H1 (cell line): ENCODE measurements around the gene CMTR2. TPM values are rescaled to one million over a fixed set of nuclear protein-coding genes. Genes with fewer than 3 reads are reported as not detected.
A peak's percentile ranks its signal among the peaks of the same experiment; 100 is the strongest.

Experiments
- CTCF ChIA-PET: fragments of 300-600 bp; sonication (Branson Sonifier 250); formaldehyde crosslinking; loops from one replicate; lab custom pipeline; 2021; ENCODE audit not compliant: partially characterized antibody; lab: Charles Lee
- POLR2A ChIA-PET: fragments of 300-600 bp; sonication (Branson Sonifier 250); formaldehyde crosslinking; loops from one replicate; lab custom pipeline; 2021; ENCODE audit warnings: inconsistent platforms; ENCODE audit not compliant: partially characterized antibody; lab: Charles Lee
- DNase-seq, 2 experiments: peaks; one replicate each; pipeline versions ENCODE4 v3.0.0 to v3.0.0-alpha.2; 2010 to 2022; ENCODE audit warnings: low spot score in 2 of 2, low read depth in 1 of 2, mixed read lengths in 1 of 2
- FAIRE-seq: peaks from 2 replicates; lab custom pipeline; 2011; peaks lifted over from hg19 to GRCh38; lab: Jason Lieb, UNC
- H2AFZ ChIP-seq: 2 replicates; pipeline ENCODE4 v1.8.1; 2012; ENCODE audit warnings: low read length, inconsistent platforms
- H2AK5ac ChIP-seq: 2 replicates; pipeline ENCODE4 v1.6.1; 2013; ENCODE audit warnings: low read depth, low read length
- H2BK120ac ChIP-seq: replicated peaks from 2 replicates; pipeline ENCODE3; 2013; ENCODE audit warnings: low read depth, low read length, inconsistent platforms
- H2BK12ac ChIP-seq: 2 replicates; pipeline ENCODE4 v1.6.1; 2013; ENCODE audit warnings: low read depth, low read length
- H2BK15ac ChIP-seq: 2 replicates; pipeline ENCODE4 v1.6.1; 2013; ENCODE audit warnings: low read length
- H2BK20ac ChIP-seq: 2 replicates; pipeline ENCODE4 v1.6.1; 2013; ENCODE audit warnings: low read length
- H2BK5ac ChIP-seq: 2 replicates; pipeline ENCODE4 v1.6.1; 2013; ENCODE audit warnings: low read depth, low read length
- H3K14ac ChIP-seq: 2 replicates; pipeline ENCODE4 v1.6.1; 2013; ENCODE audit warnings: inconsistent platforms; ENCODE audit not compliant: insufficient read length
- H3K18ac ChIP-seq: 2 replicates; pipeline ENCODE4 v1.6.1; 2013; ENCODE audit warnings: low read length; ENCODE audit errors: extremely low read depth
- H3K23ac ChIP-seq: 2 replicates; pipeline ENCODE4 v1.6.1; 2013; ENCODE audit warnings: inconsistent platforms; ENCODE audit not compliant: insufficient read length
- H3K23me2 ChIP-seq: 2 replicates; pipeline ENCODE4 v1.6.1; 2013; ENCODE audit warnings: low read depth, low read length
- H3K27ac ChIP-seq: 2 replicates; pipeline ENCODE4 v1.6.1; 2011; ENCODE audit warnings: low read depth, low read length, inconsistent platforms
- H3K27me3 ChIP-seq, 4 experiments: replicated peaks in 1 of 4; 1 replicate in 1 of 4; 2 replicates in 3 of 4; pipeline versions ENCODE4 v1.6.1 to v1.8.1; 2011 to 2013; ENCODE audit warnings: low read length in 3 of 4, mild to moderate bottlenecking in 3 of 4, inconsistent platforms in 2 of 4, mixed read lengths in 2 of 4, moderate library complexity in 1 of 4; ENCODE audit not compliant: control insufficient read depth in 3 of 4, insufficient read depth in 3 of 4; ENCODE audit errors: extremely low read depth in 1 of 4
- H3K36me3 ChIP-seq, 4 experiments: 2 replicates each; pipeline versions ENCODE4 v1.6.1 to v1.8.1; 2011 to 2013; ENCODE audit warnings: mild to moderate bottlenecking in 4 of 4, low read length in 3 of 4, moderate library complexity in 2 of 4, control low read depth in 1 of 4, inconsistent platforms in 1 of 4; ENCODE audit not compliant: insufficient read depth in 4 of 4, control insufficient read depth in 2 of 4
- H3K4ac ChIP-seq: replicated peaks from 2 replicates; pipeline ENCODE3; 2013; ENCODE audit warnings: low read length, low read depth, mixed read lengths, inconsistent platforms; ENCODE audit not compliant: insufficient read length
- H3K4me1 ChIP-seq, 4 experiments: replicated peaks in 1 of 4; 1 replicate in 1 of 4; 2 replicates in 3 of 4; pipeline versions ENCODE4 v1.6.1 to v1.8.1; 2011 to 2013; ENCODE audit warnings: low read length in 3 of 4, inconsistent platforms in 2 of 4, mixed read lengths in 1 of 4; ENCODE audit not compliant: insufficient read depth in 4 of 4, control insufficient read depth in 3 of 4
- H3K4me2 ChIP-seq, 2 experiments: 2 replicates each; pipeline versions ENCODE4 v1.6.1 to v1.8.1; 2011 to 2013; ENCODE audit warnings: low read depth in 2 of 2, low read length in 2 of 2, control low read depth in 1 of 2, inconsistent platforms in 1 of 2, mild to moderate bottlenecking in 1 of 2; ENCODE audit not compliant: insufficient read depth in 1 of 2
- H3K4me3 ChIP-seq, 4 experiments: fragments of 200-600, 300-600 bp in 1 of 4; sonication (generic), shearing (Covaris generic), sonication (Bioruptor Twin) in 1 of 4; 2 replicates each; pipeline versions ENCODE4 v1.5.1 to v1.8.1; 2011 to 2016; ENCODE audit warnings: low read length in 4 of 4, low read depth in 3 of 4, control low read depth in 2 of 4, inconsistent platforms in 2 of 4, mild to moderate bottlenecking in 2 of 4, mixed read lengths in 1 of 4, moderate library complexity in 1 of 4; ENCODE audit not compliant: insufficient read depth in 2 of 4; ENCODE audit errors: extremely low read depth in 1 of 4
- H3K56ac ChIP-seq: replicated peaks from 2 replicates; pipeline ENCODE3; 2013; ENCODE audit warnings: low read depth, mild to moderate bottlenecking, mixed read lengths, low read length, inconsistent platforms; ENCODE audit not compliant: insufficient read length
- H3K79me1 ChIP-seq: 2 replicates; pipeline ENCODE4 v1.6.1; 2013; ENCODE audit warnings: low read depth, low read length, control low read depth
- H3K79me2 ChIP-seq, 2 experiments: 2 replicates each; pipeline versions ENCODE4 v1.6.1 to v1.8.1; 2012 to 2013; ENCODE audit warnings: low read length in 2 of 2, mild to moderate bottlenecking in 2 of 2, inconsistent platforms in 1 of 2; ENCODE audit not compliant: insufficient read depth in 2 of 2, control insufficient read depth in 1 of 2
- H3K9ac ChIP-seq, 4 experiments: replicated peaks in 1 of 4; 1 replicate in 1 of 4; 2 replicates in 3 of 4; pipeline versions ENCODE4 v1.6.1 to v1.8.1; 2011 to 2013; ENCODE audit warnings: low read depth in 3 of 4, low read length in 3 of 4, control low read depth in 2 of 4, mild to moderate bottlenecking in 2 of 4, moderate library complexity in 2 of 4, inconsistent platforms in 1 of 4; ENCODE audit errors: extremely low read depth in 1 of 4
- H3K9me3 ChIP-seq, 2 experiments: 2 replicates each; pipeline versions ENCODE4 v1.6.1 to v1.8.1; 2012 to 2013; ENCODE audit warnings: mild to moderate bottlenecking in 2 of 2, moderate library complexity in 2 of 2, control low read depth in 1 of 2, inconsistent platforms in 1 of 2, low read depth in 1 of 2, low read length in 1 of 2, mixed read lengths in 1 of 2; ENCODE audit not compliant: insufficient read depth in 2 of 2
- H4K20me1 ChIP-seq, 2 experiments: replicated peaks in 1 of 2; 2 replicates each; pipeline versions ENCODE3 to v1.8.1; 2011 to 2013; ENCODE audit warnings: inconsistent platforms in 2 of 2, low read length in 2 of 2, mild to moderate bottlenecking in 1 of 2; ENCODE audit not compliant: insufficient read depth in 2 of 2, control insufficient read depth in 1 of 2
- H4K5ac ChIP-seq: 2 replicates; pipeline ENCODE4 v1.6.1; 2013; ENCODE audit warnings: low read length, low read depth, mixed read lengths, inconsistent platforms; ENCODE audit not compliant: insufficient read length
- H4K8ac ChIP-seq: 2 replicates; pipeline ENCODE4 v1.8.0; 2013; ENCODE audit warnings: mild to moderate bottlenecking, moderate library complexity, low read length, inconsistent platforms; ENCODE audit not compliant: insufficient read depth; ENCODE audit errors: extremely low read depth
- H4K91ac ChIP-seq: replicated peaks from 2 replicates; pipeline ENCODE3; 2013; ENCODE audit warnings: low read length, mixed read lengths, inconsistent platforms; ENCODE audit not compliant: insufficient read length
- HDAC2 ChIP-seq, 2 experiments: fragments of 300-600 bp in 1 of 2; sonication (generic) in 1 of 2; IDR thresholded peaks; 2 replicates each; pipeline ENCODE4 v1.6.1; 2011 to 2012; ENCODE audit warnings: low read depth in 2 of 2, low read length in 2 of 2, mild to moderate bottlenecking in 2 of 2, moderate library complexity in 2 of 2, borderline replicate concordance in 1 of 2, inconsistent platforms in 1 of 2
- RBBP5 ChIP-seq: IDR thresholded peaks from 2 replicates; pipeline ENCODE4 v1.7.1; 2012; ENCODE audit warnings: low read depth, mild to moderate bottlenecking, inconsistent platforms, low read length, moderate library complexity, borderline replicate concordance
- TCF12 ChIP-seq: IDR thresholded peaks from 2 replicates; pipeline ENCODE4 v1.6.1; 2011; ENCODE audit warnings: low read depth, mild to moderate bottlenecking, low read length
- YY1 ChIP-seq: IDR thresholded peaks from 2 replicates; pipeline ENCODE4 v1.6.1; 2011; ENCODE audit warnings: low read depth, mild to moderate bottlenecking, low read length
- WGBS, 2 experiments: shearing (Covaris generic) in 1 of 2; methylation state at CpG; one replicate each; pipeline versions ENCODE4 v1.1.6 to v1.1.7; 2013 to 2015; ENCODE audit warnings: low lambda C conversion rate in 2 of 2, mixed read lengths in 2 of 2, inconsistent platforms in 1 of 2, low coverage in 1 of 2, missing lambda C conversion rate in 1 of 2; ENCODE audit not compliant: insufficient replicate concordance in 2 of 2, insufficient coverage in 1 of 2, insufficient read length in 1 of 2; ENCODE audit errors: extremely low coverage in 1 of 2, missing lambda C conversion rate in 1 of 2; 5-methylcytosine and 5-hydroxymethylcytosine counted together
- polyA plus RNA-seq, 7 experiments: library from polyadenylated mRNA; depleted of rRNA in 3 of 7; stranded (reverse) in 5 of 7; unstranded in 2 of 7; fragments of >200 nt in 5 of 7; fragments of 200-250 nt in 2 of 7; gene quantifications; 1 replicate in 5 of 7; 2 replicates in 1 of 7; 4 replicates in 1 of 7; pipeline versions ENCODE4 v1.2.1 to v1.2.3, GENCODE V29; 2011 to 2013; ENCODE audit warnings: missing spikeins in 2 of 7, mixed read lengths in 2 of 7
- total RNA-seq: library from RNA; stranded (reverse); fragmentation: NEBNext Ultra II Directional; extraction: Animal tissue kit (Norgen Biotek cat#: 25700); gene quantifications from 2 replicates; pipeline ENCODE4 v1.2.1, GENCODE V29; 2021

The CMTR2 gene
- total and polyA plus RNA-seq, 2 of the 8 experiments (the other 6 are each of a cell fraction or from before 2014, with no cell fraction given): 8.5 to 12.8 TPM

DNA sequence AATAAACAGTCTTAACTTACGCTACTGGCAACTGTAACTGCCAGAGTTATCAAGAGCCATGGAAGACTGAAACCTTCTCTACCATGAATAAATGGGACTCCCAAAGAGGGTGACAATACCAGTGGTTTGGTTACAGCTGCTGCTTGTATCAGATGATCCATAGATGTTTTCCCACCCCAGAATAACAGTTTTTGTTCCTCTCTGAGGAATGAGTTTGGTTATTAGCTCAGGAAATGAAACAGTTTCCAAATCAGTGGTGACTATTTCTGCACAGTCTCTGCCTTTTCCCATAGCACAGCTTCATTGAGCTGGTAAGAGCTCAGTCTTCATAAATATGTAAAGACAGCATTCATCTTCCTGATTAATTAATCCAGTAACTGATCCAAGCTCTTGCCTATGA is 44.7 kb downstream of the CMTR2 start:
- no peaks in the 10 kb centered on the region for H3K23me2 ChIP-seq
- no peak overlapping the region for H3K4me3 ChIP-seq
- TF ChIP-seq TCF12: no peak
- no peak for TF ChIP-seq HDAC2 (IDR thresholded peaks at IDR 0.05; ENCODE audit: borderline replicate concordance in 1 of 2, low read depth in 2 of 2, low read length in 2 of 2)
- no peak for TF ChIP-seq RBBP5
- no peak for TF ChIP-seq YY1

More for the DNA sequence above, 44.7 kb downstream of the CMTR2 start:
- Histone ChIP-seq H4K5ac (no peak overlapping the region), H2BK15ac (no peak overlapping the region), H2BK20ac (no peak overlapping the region), H3K27me3 (no peaks in the 10 kb centered on the region), H3K27ac (no peak overlapping the region), H2BK12ac (no peak overlapping the region), H3K23ac (no peak overlapping the region), H3K4me2 (no peak overlapping the region), H3K79me1 (no peaks in the 10 kb centered on the region), H2BK120ac (no peak overlapping the region), H4K20me1 (no peaks in the 10 kb centered on the region), H2BK5ac (no peak overlapping the region), H3K56ac (no peak overlapping the region), H3K18ac (no peak overlapping the region), H3K9ac (no peak overlapping the region), H3K4ac (no peak overlapping the region), H3K36me3 (no peaks in the 10 kb centered on the region), H3K4me1 (no peaks in the 10 kb centered on the region; a peak in 2 of 7 replicates), H4K91ac (no peak overlapping the region), H2AFZ (no peak overlapping the region), H3K79me2 (no peaks in the 10 kb centered on the region), H4K8ac (no peak overlapping the region), H3K14ac (no peak overlapping the region), H3K9me3 (no peaks in the 10 kb centered on the region), H2AK5ac (no peak overlapping the region)
- FAIRE-seq (peak; percentile 13), DNase-seq (no peak)
- POLR2A ChIA-PET: no interaction called here
- WGBS, 2 experiments: 91% methylated on average over 1 of the region's 1 CpG; no CpG with 5 or more reads in 1 of the 2 experiments
- CTCF ChIA-PET: no interaction called here
